Measurements from ENCODE around the gene ZWILCH.

Gene ZWILCH

DNA sequence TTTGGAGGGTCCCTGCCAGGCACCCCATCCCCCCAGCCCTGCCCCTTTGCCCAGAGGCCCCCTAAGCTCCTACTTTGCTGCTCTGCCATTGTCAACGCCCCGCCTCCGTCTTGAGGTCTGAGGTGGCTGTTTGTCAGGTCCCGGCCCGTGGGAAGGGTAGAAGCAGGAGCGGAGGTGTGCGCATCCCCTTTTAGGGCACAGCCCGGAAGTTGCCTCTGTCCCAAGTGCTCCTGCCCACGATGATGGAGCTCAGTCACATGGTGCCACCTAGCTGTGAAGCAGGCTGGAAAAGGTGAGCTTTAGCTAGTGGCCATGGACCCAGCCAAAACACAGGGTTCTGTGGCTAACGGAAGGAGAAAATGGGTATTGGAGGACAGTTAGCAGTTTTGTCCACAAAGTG is 89.2 kb downstream of the ZWILCH start:
- Histone ChIP-seq H3K9me3 (ENCODE audit: control insufficient read depth, insufficient read depth, low read length) (no peaks in the 10 kb centered on the region), H3K36me3 (ENCODE audit: control insufficient read depth, insufficient read depth, low read length) (no peaks in the 10 kb centered on the region), H3K27me3 (ENCODE audit: control insufficient read depth, insufficient read depth, low read length) (no peaks in the 10 kb centered on the region), H3K27ac (ENCODE audit: low read depth, low read length) (no peak overlapping the region), H3K4me3 (ENCODE audit: low read depth, low read length) (no peak overlapping the region), H3K9ac (ENCODE audit: low read depth, low read length) (no peak overlapping the region), H3K4me1 (ENCODE audit: control insufficient read depth, insufficient read depth, low read length) (no peaks in the 10 kb centered on the region)

GRCh38 chr15:66594836-66595235 is 89.7 kb downstream of the ZWILCH start:
- H3K9me3 ChIP-seq (ENCODE audit: control insufficient read depth, insufficient read depth, low read length) = no peaks in the 10 kb centered on the region
- H3K27me3 ChIP-seq (ENCODE audit: control insufficient read depth, insufficient read depth, low read length) = no peaks in the 10 kb centered on the region
- H3K9ac ChIP-seq (ENCODE audit: low read depth, low read length) = no peak overlapping the region
- H3K4me1 ChIP-seq (ENCODE audit: control insufficient read depth, insufficient read depth, low read length) = no peaks in the 10 kb centered on the region
- H3K36me3 ChIP-seq (ENCODE audit: control insufficient read depth, insufficient read depth, low read length) = no peaks in the 10 kb centered on the region
- no peak overlapping the region for H3K4me3 ChIP-seq (ENCODE audit: low read depth, low read length)
- H3K27ac ChIP-seq (ENCODE audit: low read depth, low read length) = no peak overlapping the region

- Histone ChIP-seq H3K27ac (ENCODE audit: low read depth, low read length) (no peak overlapping the region), H3K4me1 (ENCODE audit: control insufficient read depth, insufficient read depth, low read length) (no peaks in the 10 kb centered on the region), H3K27me3 (ENCODE audit: control insufficient read depth, insufficient read depth, low read length) (no peaks in the 10 kb centered on the region), H3K9me3 (ENCODE audit: control insufficient read depth, insufficient read depth, low read length) (no peaks in the 10 kb centered on the region), H3K9ac (ENCODE audit: low read depth, low read length) (no peak overlapping the region), H3K36me3 (ENCODE audit: control insufficient read depth, insufficient read depth, low read length) (no peaks in the 10 kb centered on the region), H3K4me3 (ENCODE audit: low read depth, low read length) (no peak overlapping the region)
Observed at GRCh38 chr15:66595332-66595731, 90.2 kb downstream of the ZWILCH start.

DNA sequence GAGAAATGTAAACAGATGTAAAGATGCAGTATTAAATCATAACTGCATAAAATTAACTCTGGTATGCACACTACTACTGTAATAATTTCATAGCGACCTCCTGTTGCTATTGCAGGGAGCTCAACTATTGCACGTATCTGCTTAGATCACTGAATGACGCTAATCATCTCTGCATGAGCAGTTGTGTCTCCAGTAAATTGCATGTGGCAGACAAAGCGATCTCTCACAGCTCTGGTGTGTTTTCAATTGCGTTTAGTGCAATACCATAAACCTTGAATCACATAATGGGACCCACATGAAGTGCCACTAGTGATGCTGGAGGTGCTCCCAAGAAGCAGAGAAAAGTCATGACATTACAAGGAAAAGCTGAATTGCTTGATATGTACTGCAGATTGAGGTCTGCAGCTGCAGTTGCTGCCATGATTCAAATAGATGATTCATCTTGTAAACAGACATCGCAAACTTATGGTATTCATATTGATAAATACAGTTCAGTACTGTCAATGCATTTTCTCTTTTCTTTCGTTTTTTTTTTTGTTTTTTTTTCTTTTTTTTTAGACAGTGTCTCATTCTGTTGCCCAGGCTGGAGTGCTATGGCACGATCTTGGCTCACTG is 90.9 kb downstream of the ZWILCH start:
- H3K4me3 ChIP-seq (ENCODE audit: low read depth, low read length) = no peak overlapping the region
- no peaks in the 10 kb centered on the region for H3K4me1 ChIP-seq (ENCODE audit: control insufficient read depth, insufficient read depth, low read length)
- H3K27me3 ChIP-seq (ENCODE audit: control insufficient read depth, insufficient read depth, low read length) = no peaks in the 10 kb centered on the region
- no peak overlapping the region for H3K9ac ChIP-seq (ENCODE audit: low read depth, low read length)
- no peaks in the 10 kb centered on the region for H3K36me3 ChIP-seq (ENCODE audit: control insufficient read depth, insufficient read depth, low read length)
- H3K27ac ChIP-seq (ENCODE audit: low read depth, low read length) = no peak overlapping the region
- no peaks in the 10 kb centered on the region for H3K9me3 ChIP-seq (ENCODE audit: control insufficient read depth, insufficient read depth, low read length)

DNA sequence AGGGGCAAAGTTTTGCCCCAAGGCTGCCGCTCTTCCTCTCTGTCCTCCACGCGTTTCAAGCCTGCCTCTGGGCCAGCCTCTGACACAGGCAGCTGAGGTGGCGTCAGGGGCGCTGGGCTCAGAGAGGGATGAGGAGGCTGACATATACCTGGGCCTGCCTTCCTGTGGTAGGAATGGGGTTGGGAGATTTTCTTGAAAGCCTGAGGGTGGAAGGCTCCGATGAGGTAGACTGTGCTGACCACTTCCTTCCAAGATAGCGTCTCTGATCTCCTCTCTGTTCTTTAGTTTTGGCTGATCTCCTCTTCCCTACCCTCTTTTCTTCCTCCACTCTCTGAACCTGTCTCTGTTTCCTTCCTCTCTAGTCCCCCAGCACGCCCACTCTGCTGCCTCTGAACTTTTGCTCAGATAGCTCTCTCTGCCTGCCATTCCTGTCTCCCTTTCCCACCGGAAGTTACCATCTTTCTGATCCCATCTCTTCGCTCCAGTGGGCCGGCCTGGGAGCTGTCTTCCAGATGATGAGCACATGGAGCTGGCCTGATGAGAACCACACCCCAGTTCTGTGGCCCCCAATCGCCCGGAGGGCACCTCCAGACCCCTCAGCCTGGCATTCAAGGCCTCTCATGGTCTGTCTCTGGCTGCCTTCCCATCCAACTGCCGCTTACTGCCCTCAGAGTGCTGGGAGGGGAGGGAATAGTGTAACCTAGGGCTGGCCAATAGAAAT is 93.1 kb downstream of the ZWILCH start:
- no peak overlapping the region for H3K27ac ChIP-seq (ENCODE audit: low read depth, low read length)
- no peaks in the 10 kb centered on the region for H3K36me3 ChIP-seq (ENCODE audit: control insufficient read depth, insufficient read depth, low read length)
- H3K4me3 ChIP-seq (ENCODE audit: low read depth, low read length) = no peak overlapping the region
- no peaks in the 10 kb centered on the region for H3K9me3 ChIP-seq (ENCODE audit: control insufficient read depth, insufficient read depth, low read length)
- H3K4me1 ChIP-seq (ENCODE audit: control insufficient read depth, insufficient read depth, low read length) = no peaks in the 10 kb centered on the region
- no peak overlapping the region for H3K9ac ChIP-seq (ENCODE audit: low read depth, low read length)
- no peaks in the 10 kb centered on the region for H3K27me3 ChIP-seq (ENCODE audit: control insufficient read depth, insufficient read depth, low read length)
